Stimulated activated CD8-positive, alpha-beta memory T cell treated with anti-CD3 and anti-CD28 coated beads, Interleukin-2, amount 100 ng/mL, for 1 hour (primary cell): ENCODE data around the gene ZNF668.

ENCODE experiments used
- DNase-seq, 2 donors: peaks; one replicate each; pipeline ENCODE4 v3.0.0-alpha.2; 2020; ENCODE audit warnings: low read depth in 2 of 2

Gene ZNF668

GRCh38 chr16:31081428-31082351, 7.7 kb upstream of the ZNF668 start:
- DNase-seq: no peak

GRCh38 chr16:31080756-31081419, 6.8 kb upstream of the ZNF668 start:
- no peak for DNase-seq

- no peak for DNase-seq
These were observed 6.1 kb upstream of the ZNF668 start for GRCh38 chr16:31080035-31080629.

- DNase-seq: no peak
These were observed 5.4 kb upstream of the ZNF668 start for GRCh38 chr16:31079342-31079944.

- no peak for DNase-seq
These were observed 4.7 kb upstream of the ZNF668 start for GRCh38 chr16:31078597-31079341.

- no peak for DNase-seq
These were observed 3.8 kb upstream of the ZNF668 start for GRCh38 chr16:31077592-31078396.

GRCh38 chr16:31077024-31077423, 3.0 kb upstream of the ZNF668 start:
- no peak for DNase-seq

GRCh38 chr16:31076319-31076718, 2.3 kb upstream of the ZNF668 start:
- DNase-seq: no peak

- DNase-seq: no peak
These were observed 759 bp upstream of the ZNF668 start for GRCh38 chr16:31074814-31075183.

GRCh38 chr16:31073142-31073969, 684 bp downstream of the ZNF668 start:
- peak; percentile 72 to 78 for DNase-seq

GRCh38 chr16:31072540-31073141, 1.4 kb downstream of the ZNF668 start:
- DNase-seq: no peak

GRCh38 chr16:31071861-31072260, 2.2 kb downstream of the ZNF668 start:
- DNase-seq: no peak

- no peak for DNase-seq
These were observed 6.7 kb downstream of the ZNF668 start for GRCh38 chr16:31067342-31067741.

GRCh38 chr16:31064882-31065461, 9.1 kb downstream of the ZNF668 start:
- no peak for DNase-seq

- DNase-seq: no peak
These were observed 10.0 kb downstream of the ZNF668 start for GRCh38 chr16:31063843-31064611.

GRCh38 chr16:31063495-31063842, 10.6 kb downstream of the ZNF668 start:
- no peak for DNase-seq

GRCh38 chr16:31061813-31062440, 12.1 kb downstream of the ZNF668 start:
- no peak for DNase-seq
